Stimulated activated CD4-positive, alpha-beta T cell treated with anti-CD3 and anti-CD28 coated beads, Interleukin-15, amount 100 ng/mL, for 24 hours (primary cell): ENCODE results near the gene CAPN3.

ENCODE experiments used
- DNase-seq: peaks from one replicate; pipeline ENCODE4 v3.0.0-alpha.2; 2020

Gene CAPN3

GRCh38 chr15:42401544-42402454, 42.5 kb downstream of the CAPN3 start:
- DNase-seq = no peak

- no peak for DNase-seq
Measured at GRCh38 chr15:42402455-42403205, 43.3 kb downstream of the CAPN3 start.

GRCh38 chr15:42403389-42403788, 44.1 kb downstream of the CAPN3 start:
- no peak for DNase-seq

- DNase-seq = no peak
Measured at GRCh38 chr15:42404461-42405235, 45.3 kb downstream of the CAPN3 start.

- no peak for DNase-seq
Measured at GRCh38 chr15:42405863-42406482, 46.7 kb downstream of the CAPN3 start.

- no peak for DNase-seq
Measured at GRCh38 chr15:42408178-42408577, 48.9 kb downstream of the CAPN3 start.

- DNase-seq = no peak
Measured at GRCh38 chr15:42409011-42409410, 49.7 kb downstream of the CAPN3 start.

GRCh38 chr15:42411884-42412283, 52.6 kb downstream of the CAPN3 start:
- DNase-seq = no peak

- no peak for DNase-seq
Measured at GRCh38 chr15:42413920-42414319, 54.6 kb downstream of the CAPN3 start.

- no peak for DNase-seq
Measured at GRCh38 chr15:42419369-42419768, 60.1 kb downstream of the CAPN3 start.

- DNase-seq = no peak
Measured at GRCh38 chr15:42421376-42421775, 62.1 kb downstream of the CAPN3 start.

- DNase-seq = no peak
Measured at GRCh38 chr15:42427429-42428223, 68.3 kb downstream of the CAPN3 start.

- no peak for DNase-seq
Measured at GRCh38 chr15:42444415-42445063, 85.2 kb downstream of the CAPN3 start.

- no peak for DNase-seq
Measured at GRCh38 chr15:42445551-42445950, 86.2 kb downstream of the CAPN3 start.

- DNase-seq = no peak
Measured at GRCh38 chr15:42447599-42447998, 88.3 kb downstream of the CAPN3 start.

GRCh38 chr15:42448281-42448680, 89.0 kb downstream of the CAPN3 start:
- no peak for DNase-seq

- no peak for DNase-seq
Measured at GRCh38 chr15:42449770-42450424, 90.6 kb downstream of the CAPN3 start.

GRCh38 chr15:42450425-42450790, 91.1 kb downstream of the CAPN3 start:
- DNase-seq = no peak

- no peak for DNase-seq
Measured at GRCh38 chr15:42453826-42454225, 94.5 kb downstream of the CAPN3 start.

- no peak for DNase-seq
Measured at GRCh38 chr15:42456531-42456930, 97.2 kb downstream of the CAPN3 start.

GRCh38 chr15:42456971-42457370, 97.7 kb downstream of the CAPN3 start:
- DNase-seq = no peak
